BLaER1 (cell line): ENCODE data around the gene CELF4.

Experiments
- H3K27ac ChIP-seq: shearing (Covaris generic); formaldehyde crosslinking; 2 replicates; pipeline ENCODE4 v1.8.1; 2022
- H3K27me3 ChIP-seq: shearing (Covaris generic); formaldehyde crosslinking; 2 replicates; pipeline ENCODE4 v1.8.1; 2022
- H3K36me3 ChIP-seq: shearing (Covaris generic); formaldehyde crosslinking; 2 replicates; pipeline ENCODE4 v1.8.1; 2022
- H3K4me1 ChIP-seq: shearing (Covaris generic); formaldehyde crosslinking; 2 replicates; pipeline ENCODE4 v1.8.1; 2022
- H3K4me2 ChIP-seq: shearing (Covaris generic); formaldehyde crosslinking; 2 replicates; pipeline ENCODE4 v1.8.1; 2022
- H3K4me3 ChIP-seq: shearing (Covaris generic); formaldehyde crosslinking; 2 replicates; pipeline ENCODE4 v1.8.1; 2022
- H3K9ac ChIP-seq: shearing (Covaris generic); formaldehyde crosslinking; 2 replicates; pipeline ENCODE4 v1.8.1; 2022
- H3K9me3 ChIP-seq: shearing (Covaris generic); formaldehyde crosslinking; 2 replicates; pipeline ENCODE4 v1.8.1; 2022
- H4K20me1 ChIP-seq: shearing (Covaris generic); formaldehyde crosslinking; 2 replicates; pipeline ENCODE4 v1.8.1; 2022
- Cebpa-rat ChIP-seq: shearing (Covaris generic); IDR thresholded peaks from 2 replicates; pipeline ENCODE4 v1.8.1; 2022

CELF4 gene

GRCh38 chr18:37460604-37461003 is 105.0 kb downstream of the CELF4 start:
- Histone ChIP-seq H3K27ac (no peak overlapping the region), H3K9me3 (no peaks in the 10 kb centered on the region), H3K4me3 (no peak overlapping the region), H3K4me1 (no peaks in the 10 kb centered on the region), H3K9ac (no peak overlapping the region), H4K20me1 (no peaks in the 10 kb centered on the region), H3K36me3 (no peaks in the 10 kb centered on the region), H3K27me3 (no peaks in the 10 kb centered on the region), H3K4me2 (no peak overlapping the region)
- no peak for TF ChIP-seq Cebpa-rat

- no peak for TF ChIP-seq Cebpa-rat
- no peaks in the 10 kb centered on the region for H3K4me1 ChIP-seq
Observed at GRCh38 chr18:37458697-37459096, 106.9 kb downstream of the CELF4 start.

GRCh38 chr18:37457753-37458152 is 107.8 kb downstream of the CELF4 start:
- no peaks in the 10 kb centered on the region for H3K36me3 ChIP-seq
- H4K20me1 ChIP-seq = no peaks in the 10 kb centered on the region
- H3K27me3 ChIP-seq = no peaks in the 10 kb centered on the region
- peaks cover 3% of the 10 kb centered on the region for H3K4me1 ChIP-seq
- no peak overlapping the region for H3K9ac ChIP-seq
- H3K27ac ChIP-seq = no peak overlapping the region
- no peaks in the 10 kb centered on the region for H3K9me3 ChIP-seq
- no peak overlapping the region for H3K4me3 ChIP-seq
- no peak overlapping the region for H3K4me2 ChIP-seq
- TF ChIP-seq Cebpa-rat = no peak

More at GRCh38 chr18:37458697-37459096, 106.9 kb downstream of the CELF4 start:
- Histone ChIP-seq H4K20me1 (no peaks in the 10 kb centered on the region), H3K27me3 (no peaks in the 10 kb centered on the region), H3K27ac (no peak overlapping the region), H3K36me3 (no peaks in the 10 kb centered on the region), H3K4me3 (no peak overlapping the region), H3K9me3 (no peaks in the 10 kb centered on the region), H3K4me2 (no peak overlapping the region), H3K9ac (no peak overlapping the region)

- Histone ChIP-seq H3K9ac (no peak overlapping the region), H3K4me3 (no peak overlapping the region), H3K27me3 (no peaks in the 10 kb centered on the region), H3K9me3 (no peaks in the 10 kb centered on the region), H3K4me1 (peaks cover 7% of the 10 kb centered on the region), H3K36me3 (no peaks in the 10 kb centered on the region), H3K27ac (no peak overlapping the region), H4K20me1 (no peaks in the 10 kb centered on the region), H3K4me2 (no peak overlapping the region)
- no peak for TF ChIP-seq Cebpa-rat
Observed at GRCh38 chr18:37457341-37457740, 108.3 kb downstream of the CELF4 start.

- no peak overlapping the region for H3K27ac ChIP-seq
- no peaks in the 10 kb centered on the region for H4K20me1 ChIP-seq
- no peaks in the 10 kb centered on the region for H3K36me3 ChIP-seq
- no peak overlapping the region for H3K4me2 ChIP-seq
- no peaks in the 10 kb centered on the region for H3K27me3 ChIP-seq
- H3K9me3 ChIP-seq = no peaks in the 10 kb centered on the region
- TF ChIP-seq Cebpa-rat = no peak
- no peak overlapping the region for H3K9ac ChIP-seq
- H3K4me3 ChIP-seq = no peak overlapping the region
- peaks cover 12% of the 10 kb centered on the region for H3K4me1 ChIP-seq
Observed at GRCh38 chr18:37456873-37457272, 108.7 kb downstream of the CELF4 start.

GRCh38 chr18:37456395-37456794 is 109.2 kb downstream of the CELF4 start:
- H3K9ac ChIP-seq = no peak overlapping the region
- no peaks in the 10 kb centered on the region for H3K27me3 ChIP-seq
- H3K4me3 ChIP-seq = no peak overlapping the region
- no peaks in the 10 kb centered on the region for H3K9me3 ChIP-seq
- no peak overlapping the region for H3K4me2 ChIP-seq
- H3K27ac ChIP-seq = no peak overlapping the region
- H3K36me3 ChIP-seq = no peaks in the 10 kb centered on the region
- H3K4me1 ChIP-seq = peaks cover 14% of the 10 kb centered on the region
- TF ChIP-seq Cebpa-rat = no peak
- H4K20me1 ChIP-seq = no peaks in the 10 kb centered on the region

GRCh38 chr18:37453752-37454151 is 111.8 kb downstream of the CELF4 start:
- no peak overlapping the region for H3K9ac ChIP-seq
- no peaks in the 10 kb centered on the region for H4K20me1 ChIP-seq
- H3K36me3 ChIP-seq = no peaks in the 10 kb centered on the region
- H3K4me1 ChIP-seq = peaks cover 14% of the 10 kb centered on the region
- no peak for TF ChIP-seq Cebpa-rat
- no peak overlapping the region for H3K27ac ChIP-seq
- no peak overlapping the region for H3K4me2 ChIP-seq
- H3K27me3 ChIP-seq = no peaks in the 10 kb centered on the region
- H3K4me3 ChIP-seq = no peak overlapping the region
- H3K9me3 ChIP-seq = no peaks in the 10 kb centered on the region

- no peak overlapping the region for H3K4me3 ChIP-seq
- H3K27me3 ChIP-seq = no peaks in the 10 kb centered on the region
- peaks cover 14% of the 10 kb centered on the region for H3K4me1 ChIP-seq
- no peak overlapping the region for H3K9ac ChIP-seq
- H3K9me3 ChIP-seq = no peaks in the 10 kb centered on the region
- no peaks in the 10 kb centered on the region for H4K20me1 ChIP-seq
- H3K27ac ChIP-seq = no peak overlapping the region
- peak overlapping the region; percentile 19 for H3K4me2 ChIP-seq
- no peak for TF ChIP-seq Cebpa-rat
- no peaks in the 10 kb centered on the region for H3K36me3 ChIP-seq
Observed at GRCh38 chr18:37452682-37453385, 112.8 kb downstream of the CELF4 start.

- no peak overlapping the region for H3K9ac ChIP-seq
- H3K27ac ChIP-seq = no peak overlapping the region
- peaks cover 14% of the 10 kb centered on the region for H3K4me1 ChIP-seq
- H3K4me3 ChIP-seq = no peak overlapping the region
- H3K9me3 ChIP-seq = no peaks in the 10 kb centered on the region
- no peaks in the 10 kb centered on the region for H3K36me3 ChIP-seq
- H3K4me2 ChIP-seq = peak overlapping the region; percentile 19; the same call in 1 of the 2 replicates
- no peaks in the 10 kb centered on the region for H3K27me3 ChIP-seq
- TF ChIP-seq Cebpa-rat = no peak
- no peaks in the 10 kb centered on the region for H4K20me1 ChIP-seq
Observed at GRCh38 chr18:37452015-37452414, 113.6 kb downstream of the CELF4 start.

- TF ChIP-seq Cebpa-rat = no peak
- no peaks in the 10 kb centered on the region for H3K27me3 ChIP-seq
- no peaks in the 10 kb centered on the region for H3K9me3 ChIP-seq
- no peak overlapping the region for H3K4me3 ChIP-seq
- no peaks in the 10 kb centered on the region for H3K36me3 ChIP-seq
- H3K27ac ChIP-seq = no peak overlapping the region
- H3K4me1 ChIP-seq = peaks cover 14% of the 10 kb centered on the region
- no peak overlapping the region for H3K4me2 ChIP-seq
- no peaks in the 10 kb centered on the region for H4K20me1 ChIP-seq
- H3K9ac ChIP-seq = no peak overlapping the region
Observed at GRCh38 chr18:37451239-37451825, 114.3 kb downstream of the CELF4 start.
